Transverse colon (tissue), 4 donors: Measurements from ENCODE around the gene ZNF14.

Source experiments
- CTCF ChIP-seq, 5 experiments: fragments of 200-600 bp in 3 of 5; fragments of 450-650 bp in 2 of 5; sonication (generic) in 3 of 5; IDR thresholded peaks; 1 replicate in 2 of 5; 2 replicates in 3 of 5; pipeline ENCODE4 v1.5.1; 2016 to 2017; ENCODE audit warnings: antibody characterized with exemption in 5 of 5, inconsistent platforms in 3 of 5, mild to moderate bottlenecking in 2 of 5, moderate library complexity in 1 of 5
- EP300 ChIP-seq: sonication (generic); formaldehyde crosslinking; IDR thresholded peaks from one replicate; pipeline ENCODE4 v1.6.1; 2017; ENCODE audit warnings: antibody characterized with exemption, low read depth
- POLR2A ChIP-seq: fragments of 450-650 bp; IDR thresholded peaks from one replicate; pipeline ENCODE4 v1.6.1; 2016; ENCODE audit warnings: antibody characterized with exemption, mild to moderate bottlenecking, moderate library complexity
- POLR2AphosphoS5 ChIP-seq, 3 donors: sonication (generic); formaldehyde crosslinking; IDR thresholded peaks; one replicate each; pipeline ENCODE4 v1.6.1; 2016; ENCODE audit warnings: antibody characterized with exemption in 3 of 3

DNA sequence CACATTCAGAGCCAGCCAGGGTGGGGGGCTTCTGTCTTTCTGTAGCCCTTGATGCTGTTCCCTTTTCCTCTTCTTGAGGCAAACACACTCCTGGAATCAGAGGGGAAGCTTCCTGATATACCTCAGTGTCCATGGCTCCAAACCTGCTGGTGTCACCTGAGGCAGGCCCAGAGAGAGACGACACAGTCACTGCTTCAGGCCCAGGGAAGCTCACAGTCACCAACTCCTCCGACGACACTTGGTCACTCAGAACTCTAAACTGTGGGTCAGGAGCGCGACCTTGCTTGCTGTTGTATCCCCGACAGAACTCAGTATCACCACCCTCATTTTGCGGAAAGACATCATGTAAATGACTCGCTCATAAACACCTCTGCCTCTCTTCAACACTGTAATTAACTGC is 70.6 kb downstream of the ZNF14 start:
- no peak for TF ChIP-seq POLR2A
- no peak for TF ChIP-seq POLR2AphosphoS5 (IDR thresholded peaks at IDR 0.05)
- TF ChIP-seq CTCF (IDR thresholded peaks at IDR 0.05), result no peak
- TF ChIP-seq EP300, result no peak
